Urinary bladder (tissue), 4 donors: ENCODE data around the gene PGM3. TPM values are rescaled to one million over a fixed set of nuclear protein-coding genes. Genes with fewer than 3 reads are reported as not detected.
"Not testable (repeated sequence)": the region's sequence is repeated elsewhere in the genome, so short reads cannot be mapped to it uniquely, and the experiment has no call there.

Experiments used
- DNase-seq: peaks from one replicate; pipeline ENCODE4 v3.0.0-alpha.2; 2015; ENCODE audit errors: extremely low spot score
- H3K27ac ChIP-seq: one replicate; pipeline ENCODE4 v1.5.1; 2013; ENCODE audit warnings: low read depth, mild to moderate bottlenecking, moderate library complexity
- H3K36me3 ChIP-seq: one replicate; pipeline ENCODE4 v1.6.1; 2013; ENCODE audit warnings: mild to moderate bottlenecking, moderate library complexity; ENCODE audit not compliant: insufficient read depth
- H3K4me1 ChIP-seq: one replicate; pipeline ENCODE4 v1.6.1; 2013; ENCODE audit warnings: mild to moderate bottlenecking, moderate library complexity; ENCODE audit not compliant: insufficient read depth
- H3K4me3 ChIP-seq: one replicate; pipeline ENCODE4 v1.5.1; 2013; ENCODE audit warnings: low read depth, low read length
- WGBS: extraction: QIAGEN DNeasy Blood & Tissue Kit; methylation state at CpG from one replicate; pipeline ENCODE4 v1.1.7; 2013; 5-methylcytosine and 5-hydroxymethylcytosine counted together
- polyA plus RNA-seq: library from polyadenylated mRNA; stranded (reverse); fragments of 200-250 nt; gene quantifications from one replicate; pipeline ENCODE4 v1.2.3, GENCODE V29; 2013
- total RNA-seq: library from RNA; depleted of rRNA; stranded (reverse); fragments of >200 nt; gene quantifications from one replicate; pipeline ENCODE4 v1.2.3, GENCODE V29; 2014
- donor health status: healthy with polysubstance abuse.
- donor health status: healthy.

The PGM3 gene
- total and polyA plus RNA-seq, 2 donors = 9.2 to 109 TPM

- no peak overlapping the region for H3K27ac ChIP-seq
- WGBS = 89% methylated on average over 4 of the region's 4 CpGs
- H3K36me3 ChIP-seq = no peaks in the 10 kb centered on the region
- H3K4me3 ChIP-seq = no peak overlapping the region
- H3K4me1 ChIP-seq = no peaks in the 10 kb centered on the region
- DNase-seq = no peak
Observed at GRCh38 chr6:83198486-83199172, 5.6 kb upstream of the PGM3 start.

GRCh38 chr6:83193747-83194566, 892 bp upstream of the PGM3 start:
- WGBS = 3% methylated on average over 44 of the region's 44 CpGs
- DNase-seq = no peak
- Histone ChIP-seq H3K27ac (no peak overlapping the region), H3K4me3 (peak overlapping the region; percentile 74), H3K36me3 (no peaks in the 10 kb centered on the region), H3K4me1 (no peaks in the 10 kb centered on the region)

GRCh38 chr6:83192456-83192855, 609 bp downstream of the PGM3 start:
- under 1% methylated on average over 4 of the region's 4 CpGs for WGBS
- Histone ChIP-seq H3K4me3 (peak overlapping the region; percentile 74), H3K4me1 (no peaks in the 10 kb centered on the region), H3K27ac (peak overlapping the region; percentile 68), H3K36me3 (no peaks in the 10 kb centered on the region)
- DNase-seq = no peak

GRCh38 chr6:83191974-83192373, 1.1 kb downstream of the PGM3 start:
- not testable (repeated sequence) for H3K36me3 ChIP-seq, DNase-seq, H3K27ac ChIP-seq, H3K4me1 ChIP-seq
- H3K4me3 ChIP-seq = peak overlapping the region; percentile 74
- WGBS = 84% methylated on average over 18 of the region's 18 CpGs

GRCh38 chr6:83190626-83191025, 2.4 kb downstream of the PGM3 start:
- DNase-seq = no peak
- 66% methylated on average over 6 of the region's 6 CpGs for WGBS
- H3K4me1 ChIP-seq = no peaks in the 10 kb centered on the region
- H3K27ac ChIP-seq = no peak overlapping the region
- H3K36me3 ChIP-seq = no peaks in the 10 kb centered on the region
- H3K4me3 ChIP-seq = no peak overlapping the region

- no peaks in the 10 kb centered on the region for H3K4me1 ChIP-seq
- 71% methylated on average over 3 of the region's 3 CpGs for WGBS
- no peaks in the 10 kb centered on the region for H3K36me3 ChIP-seq
- no peak for DNase-seq
- H3K4me3 ChIP-seq = no peak overlapping the region
- no peak overlapping the region for H3K27ac ChIP-seq
Observed at GRCh38 chr6:83188501-83188900, 4.6 kb downstream of the PGM3 start.

- no peaks in the 10 kb centered on the region for H3K36me3 ChIP-seq
- H3K27ac ChIP-seq = no peak overlapping the region
- no peak overlapping the region for H3K4me3 ChIP-seq
- H3K4me1 ChIP-seq = no peaks in the 10 kb centered on the region
- WGBS = 94% methylated on average over 2 of the region's 2 CpGs
- no peak for DNase-seq
Observed at GRCh38 chr6:83185096-83185495, 8.0 kb downstream of the PGM3 start.

GRCh38 chr6:83183082-83183828, 9.8 kb downstream of the PGM3 start:
- no peak overlapping the region for H3K4me3 ChIP-seq
- no peak for DNase-seq
- no peak overlapping the region for H3K27ac ChIP-seq
- WGBS = 56% methylated on average over 9 of the region's 9 CpGs
- H3K4me1 ChIP-seq = no peaks in the 10 kb centered on the region
- H3K36me3 ChIP-seq = no peaks in the 10 kb centered on the region

- Histone ChIP-seq H3K36me3 (peaks cover 1% of the 10 kb centered on the region), H3K4me1 (no peaks in the 10 kb centered on the region), H3K27ac (no peak overlapping the region), H3K4me3 (no peak overlapping the region)
- WGBS = 85% methylated on average over 1 of the region's 1 CpG
- DNase-seq = no peak
Observed at GRCh38 chr6:83182114-83182513, 11.0 kb downstream of the PGM3 start.

GRCh38 chr6:83180426-83180950, 12.6 kb downstream of the PGM3 start:
- Histone ChIP-seq H3K4me3 (no peak overlapping the region), H3K27ac (no peak overlapping the region), H3K36me3 (peaks cover 1% of the 10 kb centered on the region), H3K4me1 (no peaks in the 10 kb centered on the region)
- DNase-seq = no peak

- no peak for DNase-seq
- 39% methylated on average over 4 of the region's 4 CpGs for WGBS
- H3K36me3 ChIP-seq = peaks cover 1% of the 10 kb centered on the region
- H3K4me3 ChIP-seq = no peak overlapping the region
- H3K4me1 ChIP-seq = no peaks in the 10 kb centered on the region
- no peak overlapping the region for H3K27ac ChIP-seq
Observed at GRCh38 chr6:83176246-83176645, 16.8 kb downstream of the PGM3 start.

- Histone ChIP-seq H3K4me3 (no peak overlapping the region), H3K27ac (no peak overlapping the region), H3K36me3 (peaks cover 4% of the 10 kb centered on the region), H3K4me1 (no peaks in the 10 kb centered on the region)
- WGBS = 28% methylated on average over 1 of the region's 1 CpG
- no peak for DNase-seq
Observed at GRCh38 chr6:83169511-83169910, 23.6 kb downstream of the PGM3 start.

- no peak for DNase-seq
- Histone ChIP-seq H3K27ac (no peak overlapping the region), H3K36me3 (peaks cover 4% of the 10 kb centered on the region), H3K4me3 (no peak overlapping the region), H3K4me1 (no peaks in the 10 kb centered on the region)
Observed at GRCh38 chr6:83169106-83169505, 24.0 kb downstream of the PGM3 start.
